ENCODE measurements around the gene NRXN3.

GRCh38 chr14:79491161-79491560, 1321.0 kb downstream of the NRXN3 start:
- no peak for TF ChIP-seq EZH2phosphoT487 (IDR thresholded peaks at IDR 0.05; ENCODE audit: unreplicated experiment)
- TF ChIP-seq, protein P1, sequence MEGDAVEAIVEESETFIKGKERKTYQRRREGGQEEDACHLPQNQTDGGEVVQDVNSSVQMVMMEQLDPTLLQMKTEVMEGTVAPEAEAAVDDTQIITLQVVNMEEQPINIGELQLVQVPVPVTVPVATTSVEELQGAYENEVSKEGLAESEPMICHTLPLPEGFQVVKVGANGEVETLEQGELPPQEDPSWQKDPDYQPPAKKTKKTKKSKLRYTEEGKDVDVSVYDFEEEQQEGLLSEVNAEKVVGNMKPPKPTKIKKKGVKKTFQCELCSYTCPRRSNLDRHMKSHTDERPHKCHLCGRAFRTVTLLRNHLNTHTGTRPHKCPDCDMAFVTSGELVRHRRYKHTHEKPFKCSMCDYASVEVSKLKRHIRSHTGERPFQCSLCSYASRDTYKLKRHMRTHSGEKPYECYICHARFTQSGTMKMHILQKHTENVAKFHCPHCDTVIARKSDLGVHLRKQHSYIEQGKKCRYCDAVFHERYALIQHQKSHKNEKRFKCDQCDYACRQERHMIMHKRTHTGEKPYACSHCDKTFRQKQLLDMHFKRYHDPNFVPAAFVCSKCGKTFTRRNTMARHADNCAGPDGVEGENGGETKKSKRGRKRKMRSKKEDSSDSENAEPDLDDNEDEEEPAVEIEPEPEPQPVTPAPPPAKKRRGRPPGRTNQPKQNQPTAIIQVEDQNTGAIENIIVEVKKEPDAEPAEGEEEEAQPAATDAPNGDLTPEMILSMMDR (conservative IDR thresholded peaks at IDR 0.05; ENCODE audit: low read depth in 2 of 2), result no peak

Measured in GM23338 (cell line).